HG02763 (cell line): ENCODE results near the gene ASCC1.
"Not testable (repeated sequence)": the region's sequence is repeated elsewhere in the genome, so short reads cannot be mapped to it uniquely, and the experiment has no call there.

Source experiments
- ATAC-seq: cut with Tn5 transposase; IDR thresholded peaks from one replicate; pipeline ENCODE4 v1.9.1; 2021; ENCODE audit warnings: mild to moderate bottlenecking, moderate library complexity; ENCODE audit not compliant: unreplicated experiment

Gene ASCC1

DNA sequence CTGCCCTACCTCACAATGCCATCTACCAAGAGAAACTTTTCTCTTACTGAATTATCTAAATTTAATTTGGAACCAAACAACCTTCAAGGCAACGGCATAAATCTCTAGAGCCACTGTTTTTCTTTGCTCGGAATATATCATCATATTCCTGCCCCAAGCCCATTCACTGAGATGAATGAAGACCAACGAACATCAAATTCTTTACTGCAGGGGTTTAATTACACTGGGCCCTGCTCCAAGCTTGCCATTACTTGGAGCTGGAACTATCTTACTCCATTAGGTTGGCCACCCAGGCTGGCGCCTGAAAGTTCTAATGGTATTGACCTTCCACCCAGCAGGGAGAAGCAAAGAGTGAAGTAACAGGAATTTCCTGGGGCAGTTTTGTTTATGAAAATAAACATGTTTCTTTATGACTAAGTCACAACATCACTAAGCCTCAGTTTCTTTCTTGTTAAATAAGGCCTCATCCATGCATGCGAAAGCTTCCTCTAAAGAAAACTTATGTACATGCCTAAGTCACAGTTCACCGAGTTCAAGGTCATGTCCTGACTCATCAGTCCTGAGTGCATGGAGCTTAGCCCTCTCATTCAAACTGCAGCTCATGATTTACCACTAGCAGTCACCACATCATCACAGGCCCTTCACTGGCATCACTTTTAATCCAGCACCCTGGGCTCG, 42.3 kb downstream of the ASCC1 start:
- no peak for ATAC-seq

DNA sequence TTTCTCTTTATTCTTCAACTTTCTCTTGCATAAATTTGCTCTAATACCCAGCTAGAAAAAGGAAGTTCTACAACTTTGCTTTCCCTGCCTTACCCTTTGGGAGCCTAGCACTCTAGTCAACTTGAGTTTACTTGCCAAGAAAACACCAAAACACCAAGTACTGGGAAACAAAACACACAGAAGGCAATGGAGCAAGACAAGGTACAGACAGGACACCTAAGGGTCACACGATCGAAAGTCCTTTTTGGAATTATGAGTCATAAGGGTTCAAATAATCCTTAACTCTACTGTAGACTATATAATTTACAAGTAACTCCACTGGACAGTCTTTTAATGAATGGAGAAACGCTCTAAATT, 42.8 kb downstream of the ASCC1 start:
- no peak for ATAC-seq

DNA sequence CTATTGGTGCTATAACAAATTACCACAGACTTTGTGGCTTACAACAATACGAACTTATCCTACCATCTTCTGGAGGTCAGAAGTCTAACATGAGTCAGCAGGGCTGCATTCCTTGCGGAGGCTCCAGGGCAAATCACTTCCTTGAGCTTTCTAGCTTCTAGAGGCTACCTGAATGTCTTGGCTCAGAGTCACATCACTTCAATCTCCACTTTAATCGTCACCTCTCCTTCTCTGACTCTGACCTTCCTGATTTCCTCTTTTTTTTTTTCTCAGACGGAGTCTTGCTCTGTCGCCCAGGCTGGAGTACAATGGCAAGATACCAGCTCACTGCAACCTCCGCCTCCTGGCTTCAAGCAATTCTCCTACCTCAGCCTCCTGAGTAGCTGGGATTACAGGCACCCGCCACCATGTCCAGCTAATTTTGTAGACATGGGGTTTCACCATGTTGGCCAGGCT, 44.9 kb downstream of the ASCC1 start:
- no peak for ATAC-seq

DNA sequence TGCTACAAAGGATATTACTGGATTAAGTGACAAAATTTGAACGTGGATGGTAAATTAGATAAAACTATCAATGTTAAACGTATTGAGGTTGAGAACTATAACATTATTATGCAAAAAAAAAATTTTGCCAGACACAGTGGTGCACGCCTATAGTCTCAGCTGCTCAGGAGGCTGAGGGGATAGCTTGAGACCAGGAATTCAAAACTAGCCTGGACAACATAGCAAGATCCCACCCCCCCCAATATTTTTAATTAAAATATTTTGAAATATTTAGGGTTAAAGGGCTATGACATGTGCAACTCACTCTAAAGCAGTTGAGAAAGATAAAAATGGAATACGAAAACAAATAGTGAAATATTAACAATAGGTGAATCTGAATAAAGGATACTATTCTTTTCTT, 45.3 kb downstream of the ASCC1 start:
- no peak for ATAC-seq

DNA sequence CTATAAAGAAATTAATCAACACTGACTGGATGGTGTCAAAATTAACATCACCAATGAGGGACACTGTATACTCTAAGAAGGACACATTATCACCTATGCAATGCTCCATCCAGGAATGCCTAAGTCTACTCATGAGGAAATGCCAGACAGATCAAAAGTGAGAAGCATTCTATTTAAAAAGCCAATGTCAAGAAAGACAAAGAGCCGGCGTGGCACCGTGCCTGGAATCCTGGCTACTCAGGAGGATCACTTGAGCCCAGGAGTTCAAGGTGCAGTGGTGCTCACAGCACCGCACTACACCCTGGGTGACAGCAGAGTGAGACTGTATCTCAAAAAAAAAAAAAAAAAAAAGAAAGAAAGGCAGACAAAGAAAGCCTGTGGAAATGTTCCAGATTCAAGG, 45.8 kb downstream of the ASCC1 start:
- no peak for ATAC-seq

DNA sequence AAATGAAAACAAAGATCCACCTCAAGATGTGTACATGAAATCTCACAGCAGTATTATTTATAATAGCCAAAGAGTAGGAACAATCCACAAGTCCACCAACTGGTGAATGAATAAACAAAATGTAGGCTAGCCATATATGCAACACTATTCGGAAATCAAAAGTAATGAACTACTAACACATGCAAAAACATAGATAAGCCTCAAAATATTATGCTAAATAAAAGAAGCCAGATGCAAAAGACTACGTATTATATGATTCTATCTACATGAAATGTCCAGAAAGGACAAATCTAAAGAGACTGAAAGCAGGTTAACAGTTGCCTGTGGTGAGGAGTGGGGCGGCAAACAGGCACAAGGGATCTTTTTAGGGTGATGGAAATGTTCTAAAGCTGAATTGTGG, 49.0 kb downstream of the ASCC1 start:
- no peak for ATAC-seq

DNA sequence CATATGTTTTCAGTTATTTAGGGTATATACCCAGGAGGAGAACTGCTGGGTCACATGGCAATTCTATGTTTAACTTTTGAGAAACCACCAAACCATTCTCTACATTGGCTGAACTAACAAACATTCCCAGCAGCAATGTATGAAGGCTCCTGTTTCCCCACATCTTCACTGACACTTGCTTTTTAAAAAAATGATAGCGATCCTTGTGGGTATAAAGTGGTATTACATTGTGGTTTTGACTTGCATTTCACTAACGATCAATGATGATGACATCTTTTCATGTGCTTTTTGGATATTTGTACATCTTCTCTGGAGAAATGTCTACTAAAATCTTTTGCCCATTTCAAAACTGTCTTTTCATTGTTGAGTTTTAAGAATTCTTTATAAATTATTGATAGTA, 51.5 kb downstream of the ASCC1 start:
- ATAC-seq, result no peak

DNA sequence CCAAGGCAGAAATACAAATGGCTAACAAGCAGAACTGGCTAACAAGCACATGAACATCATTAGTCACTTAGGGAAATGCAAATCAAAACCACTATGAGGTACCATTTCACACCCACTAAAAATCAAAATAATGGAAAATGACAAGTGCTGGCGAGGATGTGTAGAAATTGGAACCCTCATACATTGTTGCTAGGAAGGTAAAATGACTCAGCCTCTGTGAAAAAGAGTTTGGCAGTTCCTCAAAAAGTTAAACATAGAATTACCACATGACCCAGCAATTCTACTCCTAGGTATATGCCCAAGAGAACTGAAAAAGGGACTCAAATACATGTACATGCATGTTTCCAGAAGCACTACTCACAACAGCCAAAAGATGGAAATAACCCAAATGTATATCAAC, 53.1 kb downstream of the ASCC1 start:
- no peak for ATAC-seq

DNA sequence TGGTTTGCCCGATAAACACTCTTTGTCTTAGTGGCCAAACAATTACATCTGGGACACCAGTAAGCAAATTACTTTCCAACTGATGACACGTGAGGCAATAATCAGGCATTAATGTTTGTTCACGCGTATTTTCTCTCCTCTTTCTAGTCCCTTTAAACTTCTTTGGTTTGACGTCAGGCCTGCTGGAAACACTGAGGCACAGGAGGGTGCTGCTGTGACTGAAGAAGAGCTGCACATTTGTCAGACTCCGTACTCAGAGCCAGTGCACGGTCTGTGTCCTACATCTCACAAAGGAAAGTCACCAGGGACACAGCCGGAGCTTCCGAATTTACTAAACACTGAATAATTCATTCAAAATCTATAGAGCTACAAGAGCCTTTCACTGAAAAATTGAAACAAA, 57.9 kb downstream of the ASCC1 start:
- no peak for ATAC-seq

DNA sequence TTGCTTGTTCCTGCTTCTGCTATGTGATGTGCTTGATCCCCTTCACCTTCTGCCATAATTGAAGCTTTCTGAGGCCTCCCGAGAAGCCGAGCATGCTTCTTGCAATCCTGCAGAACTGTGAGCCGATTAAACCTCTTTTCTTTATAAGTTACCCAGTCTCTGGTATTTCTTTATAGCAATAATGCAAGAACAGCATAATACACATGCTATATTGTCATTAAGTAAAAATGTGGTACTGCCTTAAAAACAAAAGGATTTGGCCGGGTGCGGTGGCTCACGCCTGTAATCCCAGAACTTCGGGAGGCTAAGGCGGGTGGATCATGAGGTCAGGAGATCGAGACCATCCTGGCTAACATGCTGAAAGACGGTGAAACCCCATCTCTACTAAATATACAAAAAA, 59.9 kb downstream of the ASCC1 start:
- ATAC-seq, result no peak

DNA sequence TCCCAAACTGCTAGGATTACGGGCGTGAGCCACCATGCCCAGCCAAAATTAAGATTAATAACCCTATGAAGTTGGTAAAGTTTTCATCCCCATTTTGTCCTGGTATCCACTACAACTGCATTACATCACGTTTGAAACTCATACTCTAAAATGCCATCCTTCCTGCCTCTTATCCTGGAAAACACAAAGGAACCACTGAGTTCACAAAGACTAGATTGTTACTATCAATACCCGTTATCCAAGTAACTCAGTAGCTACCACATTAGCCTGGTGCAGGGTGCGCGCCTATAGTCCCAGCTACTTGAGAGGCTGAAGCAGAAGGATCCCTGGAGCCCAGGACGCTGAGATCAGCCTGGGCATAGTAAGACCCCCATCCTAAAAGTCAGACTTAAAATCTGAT, 63.8 kb downstream of the ASCC1 start:
- ATAC-seq, result no peak

DNA sequence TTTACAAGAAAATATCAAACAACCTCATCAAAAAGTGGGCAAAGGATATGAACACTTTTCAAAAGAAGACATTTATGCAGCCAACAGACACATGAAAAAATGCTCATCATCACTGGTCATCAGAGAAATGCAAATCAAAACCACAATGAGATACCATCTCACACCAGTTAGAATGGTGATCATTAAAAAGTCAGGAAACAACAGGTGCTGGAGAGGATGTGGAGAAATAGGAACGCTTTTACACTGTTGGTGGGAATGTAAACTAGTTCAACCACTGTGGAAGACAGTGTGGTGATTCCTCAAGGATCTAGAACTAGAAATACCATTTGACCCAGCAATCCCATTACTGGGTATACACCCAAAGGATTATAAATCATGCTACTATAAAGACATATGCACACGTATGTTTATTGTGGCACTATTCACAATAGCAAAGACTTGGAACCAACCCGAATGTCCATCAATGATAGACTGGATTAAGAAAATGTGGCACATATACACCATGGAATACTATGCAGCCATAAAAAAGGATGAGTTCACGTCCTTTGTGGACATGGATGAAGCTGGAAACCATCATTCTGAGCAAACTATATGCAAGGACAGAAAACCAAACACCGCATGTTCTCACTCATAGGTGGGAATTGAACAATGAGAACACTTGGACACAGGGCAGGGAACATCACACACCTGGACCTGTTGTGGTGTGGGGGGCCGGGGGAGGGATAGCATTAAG, 65.2 kb downstream of the ASCC1 start:
- not testable (repeated sequence) for ATAC-seq

DNA sequence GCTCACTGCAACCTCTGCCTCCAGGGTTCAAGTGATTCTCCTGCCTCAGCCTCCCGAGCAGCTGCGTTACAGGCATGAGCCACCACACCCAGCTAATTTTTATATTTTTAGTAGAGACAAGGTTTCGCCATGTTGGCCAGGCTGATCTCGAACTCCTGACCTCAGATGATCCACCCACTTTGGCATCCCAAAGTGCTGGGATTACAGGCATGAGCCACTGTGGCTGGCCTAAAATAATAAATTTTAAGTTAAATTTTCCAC, 68.8 kb downstream of the ASCC1 start:
- not testable (repeated sequence) for ATAC-seq

DNA sequence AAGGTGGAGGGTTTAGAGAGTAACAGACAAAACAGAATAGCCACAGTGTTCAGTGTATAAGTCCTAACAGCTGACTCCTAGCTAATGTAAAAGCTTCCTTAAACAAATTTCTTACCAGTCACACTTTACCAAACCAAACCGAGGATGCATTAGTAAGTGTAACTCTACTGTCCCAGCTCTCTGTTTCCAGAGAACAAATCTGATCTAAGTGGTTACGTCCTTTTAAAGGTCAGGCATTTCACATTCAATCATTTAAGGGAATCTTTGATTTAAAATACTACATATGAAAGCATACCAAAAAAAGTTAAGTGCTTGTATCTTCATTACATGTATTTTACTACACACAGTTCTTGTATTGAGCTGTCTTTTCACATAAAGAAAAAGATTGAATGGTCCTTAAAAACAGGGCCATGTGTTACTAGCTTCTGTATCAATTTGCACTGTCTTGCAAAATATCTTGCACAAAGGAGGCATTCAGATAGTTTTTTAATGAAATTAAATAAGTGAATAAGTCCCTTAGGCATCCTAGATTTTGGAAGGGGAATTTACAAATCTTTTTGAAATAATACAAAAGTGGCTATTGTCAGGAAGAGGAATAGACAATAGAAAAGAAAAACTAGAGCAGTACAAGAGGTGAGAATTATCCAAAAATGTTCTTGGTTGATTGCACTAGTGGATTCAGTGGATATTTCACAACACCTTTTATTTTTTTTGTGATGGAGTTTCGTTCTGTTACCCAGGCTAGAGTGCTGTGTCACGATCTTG, 69.3 kb downstream of the ASCC1 start:
- ATAC-seq, result no peak

DNA sequence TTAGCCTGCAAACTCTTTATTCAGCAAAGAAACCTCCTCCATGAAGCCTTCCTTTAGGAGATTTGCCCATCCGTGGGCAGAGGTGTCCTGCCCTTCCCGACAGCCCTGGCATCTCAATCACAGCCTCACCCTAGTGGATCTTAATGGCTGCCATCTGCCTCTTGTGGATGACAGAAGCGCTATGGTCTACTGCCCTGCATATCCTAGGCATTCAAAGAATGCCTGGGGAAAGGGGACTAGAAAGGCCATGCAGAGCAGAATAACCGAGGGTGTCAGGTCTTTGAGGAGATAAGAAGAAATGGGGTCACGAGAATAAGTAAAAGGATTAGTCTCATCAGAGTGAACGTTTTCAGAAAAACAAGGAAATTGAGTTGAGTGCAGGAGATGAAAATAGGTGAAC, 70.0 kb downstream of the ASCC1 start:
- ATAC-seq, result no peak

DNA sequence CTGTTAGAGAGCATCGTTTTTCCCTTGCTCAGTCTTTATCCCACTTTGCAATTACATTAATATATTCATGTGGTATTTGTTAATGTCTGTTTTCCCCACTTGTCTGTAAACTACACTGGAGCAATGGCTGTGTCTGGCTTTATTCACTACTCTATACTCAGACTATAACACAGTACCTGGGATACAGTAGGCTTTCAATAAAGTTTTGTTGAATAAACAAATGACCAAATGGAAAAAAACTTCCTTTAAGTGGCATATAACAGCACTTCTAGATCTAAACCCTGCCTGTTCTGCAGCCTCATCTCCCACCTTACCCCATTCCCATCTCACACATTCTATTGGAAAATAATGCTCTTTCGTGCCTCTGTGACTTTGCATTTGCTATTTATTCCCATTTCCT, 70.4 kb downstream of the ASCC1 start:
- no peak for ATAC-seq

DNA sequence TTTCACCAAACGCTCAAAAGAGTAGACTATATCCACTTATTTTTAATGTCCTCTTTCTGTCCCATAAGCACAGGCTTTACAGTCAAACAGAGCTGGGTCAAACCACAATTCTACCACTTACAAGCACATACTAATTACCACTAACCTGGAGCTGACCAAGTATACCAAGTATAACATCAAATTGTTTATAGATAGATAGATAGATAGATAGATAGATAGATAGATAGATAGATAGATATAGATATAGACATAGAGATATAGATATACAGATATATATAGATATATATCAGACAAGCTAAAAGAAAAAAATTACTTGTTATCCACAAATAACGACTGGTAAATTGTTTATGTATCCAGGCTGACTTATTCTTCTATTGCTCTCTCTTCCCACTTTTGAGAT, 75.2 kb downstream of the ASCC1 start:
- no peak for ATAC-seq

DNA sequence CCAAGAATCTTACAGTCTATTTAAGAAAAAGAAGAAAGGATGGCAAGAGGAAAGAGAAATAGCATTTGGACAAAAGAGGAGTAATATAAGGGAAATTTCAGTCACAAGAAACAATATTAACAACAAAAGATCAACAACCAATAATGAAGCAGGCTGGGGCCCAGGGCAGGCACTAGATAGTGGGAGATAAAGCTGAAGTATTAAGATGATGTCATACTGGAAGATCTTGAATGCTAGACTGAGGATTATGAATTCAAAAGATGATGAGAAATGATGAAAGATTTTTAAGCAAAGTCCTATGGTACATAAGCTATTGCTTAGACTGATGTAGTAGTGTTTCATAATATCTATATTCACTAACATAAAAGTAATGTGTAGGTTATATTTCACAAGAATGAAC, 75.9 kb downstream of the ASCC1 start:
- ATAC-seq, result no peak

DNA sequence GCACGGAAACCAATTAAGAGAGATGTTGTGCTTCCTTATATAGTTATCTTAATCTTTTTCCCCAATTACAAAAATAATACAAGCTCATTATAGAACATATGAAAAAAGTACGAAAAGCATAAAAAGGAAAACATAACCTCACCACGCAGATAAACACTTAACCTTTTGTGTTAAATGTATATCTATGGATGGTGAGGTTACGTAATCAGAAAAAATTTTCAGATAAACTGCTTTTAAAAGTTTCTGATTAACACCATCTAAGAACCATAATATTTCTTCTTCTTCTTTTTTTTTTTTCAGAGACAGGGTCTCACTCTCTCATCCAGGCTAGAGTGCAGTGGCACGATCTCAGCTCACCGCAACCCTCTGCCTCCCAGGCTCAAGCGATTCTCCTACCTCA, 78.5 kb downstream of the ASCC1 start:
- ATAC-seq, result no peak

DNA sequence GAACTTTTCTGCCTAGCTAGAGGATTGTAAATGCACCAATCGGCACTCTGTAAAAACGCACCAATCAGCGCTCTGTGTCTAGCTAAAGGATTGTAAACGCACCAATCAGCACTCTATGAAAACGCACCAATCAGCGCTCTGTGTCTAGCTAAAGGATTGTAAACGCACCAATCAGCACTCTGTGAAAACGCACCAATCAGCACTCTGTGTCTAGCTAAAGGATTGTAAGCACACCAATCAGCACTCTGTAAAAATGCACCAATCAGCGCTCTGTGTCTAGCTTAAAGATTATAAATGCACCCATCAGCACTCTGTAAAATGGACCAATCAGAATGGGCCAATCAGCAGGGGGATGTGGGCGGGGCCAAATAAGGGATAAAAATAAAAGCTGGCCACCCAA, 79.9 kb downstream of the ASCC1 start:
- ATAC-seq, result not testable (repeated sequence)

DNA sequence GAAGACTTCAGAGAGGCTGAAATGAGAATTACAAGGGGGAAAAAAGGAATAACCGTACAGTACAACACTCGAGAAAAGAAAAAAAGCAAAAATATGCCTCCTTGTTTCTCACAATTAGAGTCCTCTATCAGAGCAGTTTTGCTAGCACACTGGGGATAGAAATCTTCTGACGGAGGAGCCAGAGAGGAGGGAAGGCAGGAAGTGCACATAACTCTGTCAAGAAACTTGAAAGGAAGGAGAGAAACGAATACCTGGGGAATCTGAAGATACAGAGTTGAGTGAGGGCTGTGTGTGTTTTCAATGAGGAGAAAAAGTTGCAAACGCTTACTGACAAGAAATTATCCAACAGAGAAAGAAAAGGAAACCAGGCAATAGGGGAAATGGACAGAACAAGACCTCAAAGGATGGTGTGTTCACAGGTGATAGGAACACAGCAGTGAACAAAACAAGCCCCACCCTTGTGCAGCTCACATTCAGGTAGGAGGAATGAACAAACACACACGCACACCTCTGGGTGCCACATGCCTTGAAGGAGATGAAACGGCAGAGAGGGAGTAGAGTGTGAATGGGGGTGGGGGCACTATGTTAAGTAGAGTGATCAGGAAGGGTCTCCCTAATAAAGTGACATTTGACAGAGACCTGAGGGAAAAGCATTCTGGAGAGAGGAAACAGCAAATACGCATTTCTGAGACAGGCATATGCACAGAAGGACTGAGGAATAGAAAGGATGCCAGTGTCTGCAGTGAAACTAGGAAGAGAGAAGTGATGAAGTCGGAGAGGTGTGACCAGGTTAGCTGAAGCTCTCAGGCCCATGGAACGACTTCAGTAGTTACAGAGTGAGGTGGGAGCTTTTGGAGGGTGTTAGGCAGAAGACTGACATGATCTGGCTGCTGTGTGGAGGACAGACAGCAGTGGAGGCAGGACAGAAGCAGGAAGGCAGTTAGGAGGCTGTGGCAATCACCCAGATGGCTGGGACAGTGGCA, 81.0 kb downstream of the ASCC1 start:
- ATAC-seq, result no peak
